Fibroblast of lung (primary cell): ENCODE results near the gene AQP1. TPM values are rescaled to one million over a fixed set of nuclear protein-coding genes. Genes with fewer than 3 reads are reported as not detected.

ENCODE experiments used
- DNase-seq, 2 donors: peaks; one replicate each; pipeline versions ENCODE4 v3.0.0 to v3.0.0-alpha.2; 2010; ENCODE audit warnings: low read depth in 2 of 2
- H2AFZ ChIP-seq: 2 replicates; pipeline ENCODE4 v1.5.1; 2012; ENCODE audit warnings: low read length, control low read depth, inconsistent platforms
- H3K27ac ChIP-seq: 2 replicates; pipeline ENCODE4 v1.5.1; 2011; ENCODE audit warnings: low read length, control low read depth; ENCODE audit not compliant: insufficient read depth
- H3K27me3 ChIP-seq: 2 replicates; pipeline ENCODE4 v1.5.1; 2011; ENCODE audit warnings: mild to moderate bottlenecking, low read length; ENCODE audit not compliant: control insufficient read depth, insufficient read depth
- H3K36me3 ChIP-seq: 2 replicates; pipeline ENCODE4 v1.5.1; 2011; ENCODE audit warnings: low read length; ENCODE audit not compliant: control insufficient read depth, insufficient read depth
- H3K4me1 ChIP-seq: 2 replicates; pipeline ENCODE4 v1.5.1; 2011; ENCODE audit warnings: low read length; ENCODE audit not compliant: control insufficient read depth, insufficient read depth; ENCODE audit errors: extremely low read depth
- H3K4me2 ChIP-seq: 2 replicates; pipeline ENCODE4 v1.5.1; 2011; ENCODE audit warnings: low read length, control low read depth; ENCODE audit not compliant: insufficient read depth; ENCODE audit errors: extremely low read depth
- H3K4me3 ChIP-seq, 4 experiments: fragments of 200-600 bp in 1 of 4; sonication (generic) in 1 of 4; replicated peaks in 1 of 4; 2 replicates each; pipeline ENCODE4 v1.5.1; 2011 to 2016; ENCODE audit warnings: low read length in 4 of 4, low read depth in 3 of 4, mild to moderate bottlenecking in 3 of 4, control low read depth in 2 of 4, inconsistent platforms in 1 of 4, mixed read lengths in 1 of 4; ENCODE audit not compliant: insufficient read depth in 1 of 4; ENCODE audit errors: control extremely low read depth in 1 of 4
- H3K79me2 ChIP-seq: 2 replicates; pipeline ENCODE4 v1.5.1; 2012; ENCODE audit warnings: mild to moderate bottlenecking, low read length, inconsistent platforms; ENCODE audit not compliant: control insufficient read depth, insufficient read depth
- H3K9ac ChIP-seq: 2 replicates; pipeline ENCODE4 v1.5.1; 2011; ENCODE audit warnings: mild to moderate bottlenecking, low read length, control low read depth; ENCODE audit not compliant: insufficient read depth
- H3K9me3 ChIP-seq: 2 replicates; pipeline ENCODE4 v1.5.1; 2012; ENCODE audit warnings: low read depth, low read length; ENCODE audit not compliant: control insufficient read depth, insufficient read depth
- H4K20me1 ChIP-seq: 2 replicates; pipeline ENCODE4 v1.5.1; 2011; ENCODE audit warnings: low read length; ENCODE audit not compliant: control insufficient read depth, insufficient read depth; ENCODE audit errors: extremely low read depth
- CTCF ChIP-seq, 2 donors: IDR thresholded peaks in 1 of 2; conservative IDR thresholded peaks in 1 of 2; 1 replicate in 1 of 2; 2 replicates in 1 of 2; pipeline ENCODE4 v1.5.1; 2011 to 2012; ENCODE audit warnings: low read length in 2 of 2, control low read depth in 1 of 2, inconsistent platforms in 1 of 2, low read depth in 1 of 2, mild to moderate bottlenecking in 1 of 2
- EZH2 ChIP-seq: IDR thresholded peaks from 2 replicates; pipeline ENCODE4 v1.5.1; 2012; ENCODE audit warnings: low read length, control low read depth, mild to moderate bottlenecking; ENCODE audit errors: missing control alignments
- polyA plus RNA-seq, 2 donors: library from polyadenylated mRNA; depleted of rRNA in 1 of 2; stranded (reverse) in 1 of 2; unstranded in 1 of 2; fragments of >200 nt; gene quantifications; 2 replicates each; pipeline ENCODE4 v1.2.1, GENCODE V29; 2011 to 2012; ENCODE audit warnings: missing spikeins in 1 of 2
- total RNA-seq: library from RNA; depleted of rRNA; stranded (reverse); fragments of >200 nt; gene quantifications from 2 replicates; pipeline ENCODE4 v1.2.1, GENCODE V29; 2014

AQP1 gene
- total and polyA plus RNA-seq, 2 donors (not counting 1 experiment from before 2014, with no cell fraction given), result 13.0 to 44.6 TPM

DNA sequence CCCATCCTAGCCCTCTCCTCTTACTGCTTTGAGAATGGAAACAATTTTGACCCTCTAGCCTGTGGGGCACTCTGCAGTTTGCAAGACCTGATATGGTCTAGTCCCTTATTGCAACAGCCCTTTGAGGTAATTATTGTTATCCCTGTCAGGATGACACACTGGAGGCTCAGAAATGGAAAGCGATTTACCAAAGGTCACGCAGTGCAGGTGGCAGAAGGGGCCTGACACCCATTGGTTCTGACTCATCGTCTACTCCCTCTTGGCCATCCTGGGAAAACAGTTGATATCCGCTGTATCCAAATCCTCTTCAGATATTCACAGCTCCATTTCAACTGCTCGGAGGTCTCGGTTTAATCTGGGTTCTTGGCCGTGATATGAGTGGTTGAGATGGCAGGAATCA, 44.7 kb upstream of the AQP1 start:
- H4K20me1 ChIP-seq, result no peaks in the 10 kb centered on the region

GRCh38 chr7:30867483-30867882, 44.2 kb upstream of the AQP1 start:
- Histone ChIP-seq H3K36me3 (peaks cover 3% of the 10 kb centered on the region), H3K9me3 (no peaks in the 10 kb centered on the region), H4K20me1 (no peaks in the 10 kb centered on the region), H3K9ac (no peak overlapping the region), H3K27me3 (no peaks in the 10 kb centered on the region), H3K4me2 (no peak overlapping the region), H3K4me3 (no peak overlapping the region), H3K4me1 (peaks cover 8% of the 10 kb centered on the region), H3K79me2 (no peaks in the 10 kb centered on the region), H3K27ac (no peak overlapping the region), H2AFZ (no peak overlapping the region)
- no peak for DNase-seq
- TF ChIP-seq EZH2, result no peak
- no peak for TF ChIP-seq CTCF (conservative IDR thresholded peaks at IDR 0.05 in 1 of 2, IDR thresholded peaks at IDR 0.05 in 1 of 2; ENCODE audit: low read depth in 1 of 2, low read length in 2 of 2)

More for the DNA sequence above, 44.7 kb upstream of the AQP1 start:
- H3K79me2 ChIP-seq, result no peaks in the 10 kb centered on the region
- H3K9me3 ChIP-seq, result no peaks in the 10 kb centered on the region
- no peak overlapping the region for H3K27ac ChIP-seq
- H3K36me3 ChIP-seq, result peaks cover 1% of the 10 kb centered on the region
- peaks cover 8% of the 10 kb centered on the region for H3K4me1 ChIP-seq
- H3K4me3 ChIP-seq, result no peak overlapping the region
- H3K4me2 ChIP-seq, result no peak overlapping the region
- no peak for DNase-seq
- TF ChIP-seq EZH2, result no peak
- no peak for TF ChIP-seq CTCF (conservative IDR thresholded peaks at IDR 0.05 in 1 of 2, IDR thresholded peaks at IDR 0.05 in 1 of 2; ENCODE audit: low read depth in 1 of 2, low read length in 2 of 2)
- no peak overlapping the region for H3K9ac ChIP-seq
- H2AFZ ChIP-seq, result no peak overlapping the region
- H3K27me3 ChIP-seq, result no peaks in the 10 kb centered on the region

DNA sequence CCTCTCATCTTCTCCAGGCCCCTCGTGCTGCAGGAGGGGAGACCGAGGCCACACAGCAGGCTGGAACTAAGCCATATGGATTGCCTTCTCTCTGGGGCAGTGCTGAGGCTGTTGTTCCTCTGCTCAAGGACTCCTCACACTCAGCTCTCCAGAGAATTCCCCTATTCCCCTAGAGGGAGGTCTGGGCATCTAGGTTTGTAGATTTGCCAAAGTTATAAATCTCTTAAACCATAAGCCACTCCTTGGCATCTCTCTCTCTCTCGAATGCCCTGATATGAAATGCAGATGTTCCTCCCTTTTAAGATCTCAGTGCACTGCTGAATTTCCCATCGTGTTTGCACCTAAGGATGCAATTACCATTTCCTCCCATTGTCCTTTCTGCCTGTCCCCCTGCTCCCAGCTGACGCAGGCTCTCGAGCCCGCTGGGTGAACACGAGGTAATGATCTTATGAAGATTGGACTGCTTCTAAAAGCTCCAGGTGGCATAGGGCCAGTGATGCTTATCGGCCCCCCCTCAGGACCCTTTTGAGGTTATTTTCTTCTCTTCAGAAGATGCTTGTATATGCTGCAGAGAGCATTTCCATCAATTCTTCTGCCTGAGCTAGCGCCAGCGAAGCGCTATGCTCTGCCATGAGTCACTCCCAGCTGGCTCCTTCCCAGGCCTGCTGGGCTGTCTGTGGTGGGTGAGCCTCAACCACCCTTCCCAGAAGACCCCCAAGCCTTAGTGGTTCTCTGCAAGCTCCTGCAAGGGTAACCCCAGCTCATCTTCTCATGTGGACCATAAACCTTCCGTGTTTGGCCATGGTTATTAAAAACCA, 41.6 kb upstream of the AQP1 start:
- DNase-seq, result peak in 1 of 2 donors; percentile 62
- Histone ChIP-seq H3K9me3 (no peaks in the 10 kb centered on the region), H3K4me2 (no peak overlapping the region), H3K9ac (no peak overlapping the region), H3K36me3 (peaks cover 3% of the 10 kb centered on the region), H2AFZ (no peak overlapping the region), H3K4me3 (no peak overlapping the region), H3K27ac (no peak overlapping the region), H4K20me1 (no peaks in the 10 kb centered on the region), H3K4me1 (no peaks in the 10 kb centered on the region), H3K27me3 (no peaks in the 10 kb centered on the region), H3K79me2 (no peaks in the 10 kb centered on the region)
- no peak for TF ChIP-seq CTCF (conservative IDR thresholded peaks at IDR 0.05 in 1 of 2, IDR thresholded peaks at IDR 0.05 in 1 of 2; ENCODE audit: low read depth in 1 of 2, low read length in 2 of 2)
- no peak for TF ChIP-seq EZH2
